ENCODE measurements around the gene ADAMTSL1.

Gene ADAMTSL1

DNA sequence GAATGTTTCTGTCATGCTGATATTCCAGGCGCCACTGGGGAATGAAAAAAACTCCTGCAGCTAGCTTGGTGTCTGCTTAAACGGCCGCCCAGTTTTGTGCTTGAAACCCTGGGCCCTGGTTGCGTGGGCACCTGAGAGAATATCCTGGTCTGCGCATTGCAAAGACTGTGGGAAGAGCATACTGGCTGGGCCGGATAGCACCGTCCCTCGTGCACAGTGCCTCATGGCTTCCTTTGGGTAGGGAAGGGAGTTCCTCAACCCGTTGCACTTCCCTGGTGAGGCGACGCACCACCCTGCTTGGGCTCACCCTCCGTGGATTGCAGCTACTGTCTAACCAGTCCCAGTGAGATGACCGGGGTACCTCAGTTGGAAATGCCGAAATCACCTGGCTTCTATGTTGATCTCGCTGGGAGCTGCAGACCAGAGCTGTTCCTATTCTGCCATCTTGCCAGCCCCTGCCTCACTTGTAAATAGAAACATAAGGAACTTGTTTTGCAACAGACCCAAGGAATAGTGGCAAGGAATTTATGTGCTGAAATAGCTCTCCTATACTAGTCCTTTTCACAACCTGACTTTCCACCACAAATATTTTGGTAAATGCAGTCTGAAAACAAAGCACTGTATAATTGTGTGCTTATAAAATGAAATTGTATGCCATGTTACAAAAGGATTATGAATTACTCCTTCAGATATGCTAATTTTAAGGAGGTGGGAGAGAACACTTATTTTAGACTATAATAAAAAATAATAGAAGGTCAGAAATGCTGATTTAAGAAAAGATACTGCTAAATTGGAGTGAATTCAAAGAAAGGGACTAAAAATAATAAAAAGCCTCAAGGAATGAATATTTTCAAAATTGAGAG lies 90.3 kb downstream of the ADAMTSL1 start:
- DNase-seq (ENCODE audit: low read depth in 2 of 2): no peak

DNA sequence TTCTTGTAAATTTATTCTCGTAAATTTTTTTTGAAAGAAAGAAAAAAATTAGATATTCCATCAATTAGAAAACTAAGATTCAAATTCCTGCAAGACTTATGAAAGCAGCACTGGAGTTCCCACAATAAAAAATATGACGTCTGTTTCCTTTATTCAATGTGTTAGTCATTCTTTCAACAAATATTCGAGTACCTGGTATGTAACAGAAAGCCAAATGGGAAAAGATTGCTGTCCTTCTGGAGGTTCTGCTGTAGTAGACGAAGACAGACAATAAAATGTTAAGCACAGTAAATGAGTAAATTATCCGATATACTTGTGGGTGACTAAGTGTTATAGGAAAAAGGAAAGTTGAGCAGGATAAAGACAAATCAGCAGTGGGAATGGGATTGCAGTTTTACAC lies 92.2 kb downstream of the ADAMTSL1 start:
- DNase-seq (ENCODE audit: low read depth in 2 of 2): no peak

DNA sequence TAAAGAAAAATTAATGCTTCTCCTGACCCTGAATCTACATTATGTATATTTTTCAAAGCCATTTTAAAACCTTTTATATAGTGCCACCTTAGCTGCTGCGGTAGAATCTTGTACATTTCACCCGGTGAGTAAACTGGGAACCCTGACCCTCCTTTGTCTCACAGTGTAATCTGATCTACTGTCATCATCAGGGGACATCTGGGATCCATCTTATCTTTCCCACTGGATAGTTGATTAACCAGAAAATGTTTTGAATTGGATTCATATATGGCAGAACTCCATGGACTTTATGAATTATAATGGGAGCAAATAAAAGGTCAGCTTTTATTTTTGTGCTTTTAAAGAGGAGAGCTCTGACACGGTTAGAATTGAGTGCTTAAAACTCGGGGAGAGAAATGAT lies 95.0 kb downstream of the ADAMTSL1 start:
- no peak for DNase-seq (ENCODE audit: low read depth in 2 of 2)

DNA sequence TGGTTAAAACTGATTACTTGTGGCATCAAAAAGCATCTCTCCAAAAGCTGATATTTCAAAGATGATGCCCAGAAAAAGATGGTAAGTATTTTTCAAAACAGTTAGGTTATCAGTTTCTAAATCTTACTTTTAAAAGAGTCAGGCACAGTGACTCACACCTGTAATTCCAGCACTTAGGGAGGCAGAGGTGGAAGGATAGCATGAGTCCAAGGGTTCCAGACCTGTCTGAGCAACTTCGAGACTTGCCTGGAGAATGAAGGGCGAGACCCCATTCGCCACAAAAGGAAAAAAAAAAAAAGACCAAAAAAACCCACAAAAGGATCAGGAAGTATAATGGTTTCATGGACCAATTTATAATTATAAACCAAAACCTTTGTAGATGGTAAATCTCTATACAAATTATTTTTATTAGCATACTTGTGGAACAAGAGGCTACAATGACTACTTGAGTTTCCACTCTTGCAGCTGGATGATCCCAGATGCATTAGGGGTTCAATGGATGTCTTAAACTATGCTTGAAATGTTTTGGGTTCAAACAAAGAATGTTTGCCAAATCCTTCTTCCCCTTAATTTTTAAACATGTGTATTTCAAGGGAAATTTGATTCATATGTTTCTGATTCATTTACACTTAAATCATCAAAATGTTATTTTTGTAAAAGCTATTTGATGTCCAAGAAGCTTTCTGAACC lies 96.1 kb downstream of the ADAMTSL1 start:
- DNase-seq (ENCODE audit: low read depth in 2 of 2): no peak

DNA sequence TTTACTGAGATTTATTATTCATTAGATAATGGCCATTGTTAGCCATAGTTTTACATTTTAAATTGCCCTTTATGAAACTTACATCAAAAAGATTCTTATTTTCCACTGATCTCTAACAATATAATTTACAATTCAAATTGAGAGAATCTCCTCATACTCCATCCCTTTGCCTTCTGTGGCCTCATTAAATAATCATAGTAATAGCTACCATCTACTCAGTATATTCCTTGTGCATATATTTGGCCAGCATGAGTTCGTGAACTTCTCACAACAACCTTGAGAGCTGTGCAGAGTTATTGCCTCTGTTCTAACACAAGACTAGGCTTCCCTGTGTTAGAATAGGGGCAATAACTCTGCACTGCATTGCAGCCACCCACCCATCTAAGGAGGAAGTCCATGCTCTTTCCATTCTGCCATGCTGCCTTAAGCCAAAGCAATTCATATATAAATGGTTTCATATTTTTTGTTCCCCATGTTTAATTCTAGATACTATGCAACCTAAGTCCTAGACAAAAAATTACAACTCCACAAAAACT lies 99.1 kb downstream of the ADAMTSL1 start:
- no peak for DNase-seq (ENCODE audit: low read depth in 2 of 2)

DNA sequence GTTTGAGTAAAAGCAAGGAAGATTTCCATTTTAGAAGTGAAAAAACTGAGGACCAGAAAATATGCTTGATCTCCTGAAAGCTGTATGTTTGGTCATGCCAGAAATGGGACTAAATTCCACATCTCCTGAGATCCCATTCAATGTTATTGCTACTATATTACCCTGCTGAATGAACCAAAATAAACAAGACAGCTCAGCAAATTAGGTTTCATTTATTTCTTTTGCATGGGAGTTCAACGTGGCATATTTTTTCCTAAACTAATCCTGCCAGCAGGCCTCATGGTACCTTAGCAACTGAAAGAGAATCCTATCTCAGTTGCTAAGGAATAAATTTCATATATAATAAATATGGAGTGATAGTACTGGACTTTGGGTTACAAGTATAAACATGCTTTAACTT lies 101.7 kb downstream of the ADAMTSL1 start:
- DNase-seq (ENCODE audit: low read depth in 2 of 2): no peak

DNA sequence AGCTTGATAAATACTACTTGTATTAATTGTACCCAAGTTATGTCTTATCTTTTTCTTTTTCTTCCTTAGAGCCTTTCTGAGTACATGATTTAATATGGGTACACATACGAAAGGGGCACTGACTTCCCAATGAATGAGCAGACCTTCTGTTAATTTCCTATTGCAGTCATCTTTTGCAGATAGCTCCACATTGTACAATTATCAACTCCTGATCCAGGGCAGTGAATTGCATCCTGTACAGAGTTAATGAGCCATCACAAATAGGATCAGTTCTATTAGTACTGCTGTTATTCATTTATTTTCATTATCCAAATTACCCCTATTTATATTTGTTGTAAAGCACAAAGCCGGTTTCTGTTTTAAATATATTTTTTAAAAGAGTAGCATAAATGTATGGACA lies 105.6 kb downstream of the ADAMTSL1 start:
- DNase-seq (ENCODE audit: low read depth in 2 of 2): no peak

DNA sequence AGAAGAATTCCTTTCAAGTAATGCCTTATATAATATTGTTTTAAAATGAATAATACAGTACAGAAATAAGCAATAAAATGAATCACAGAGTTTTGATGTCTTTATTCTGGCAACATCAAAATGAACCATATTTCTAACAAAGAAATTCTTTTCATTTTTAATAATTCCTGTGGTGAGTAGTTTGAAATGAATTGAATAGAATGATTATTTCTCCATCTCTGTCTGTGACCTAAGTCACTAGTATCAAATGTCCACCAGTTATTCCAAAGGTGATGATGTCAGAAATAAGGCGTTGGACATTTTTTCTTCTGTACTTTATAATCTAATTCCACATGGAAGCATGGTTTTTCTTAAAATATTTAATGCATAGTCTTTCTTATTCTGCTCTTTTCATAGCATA lies 106.2 kb downstream of the ADAMTSL1 start:
- DNase-seq (ENCODE audit: low read depth in 2 of 2): no peak

DNA sequence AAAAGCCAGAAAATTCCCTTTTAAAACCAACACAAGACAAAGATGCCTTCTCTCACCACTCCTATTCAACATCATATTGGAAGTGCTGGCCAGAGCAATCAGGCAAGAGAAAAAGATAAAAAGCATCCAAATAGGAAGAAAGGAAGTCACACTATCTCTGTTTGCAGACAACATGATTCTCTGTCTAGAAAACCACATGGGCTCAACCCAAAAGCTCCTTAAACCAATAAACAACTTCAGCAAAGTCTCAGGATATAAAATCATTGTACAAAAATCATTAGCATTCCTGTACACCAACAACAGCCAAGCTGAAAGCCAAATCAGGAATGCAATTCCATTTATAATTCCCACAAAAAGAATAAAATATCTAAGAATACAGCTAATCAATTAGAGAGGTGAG lies 112.0 kb downstream of the ADAMTSL1 start:
- DNase-seq (ENCODE audit: low read depth in 2 of 2): no peak

DNA sequence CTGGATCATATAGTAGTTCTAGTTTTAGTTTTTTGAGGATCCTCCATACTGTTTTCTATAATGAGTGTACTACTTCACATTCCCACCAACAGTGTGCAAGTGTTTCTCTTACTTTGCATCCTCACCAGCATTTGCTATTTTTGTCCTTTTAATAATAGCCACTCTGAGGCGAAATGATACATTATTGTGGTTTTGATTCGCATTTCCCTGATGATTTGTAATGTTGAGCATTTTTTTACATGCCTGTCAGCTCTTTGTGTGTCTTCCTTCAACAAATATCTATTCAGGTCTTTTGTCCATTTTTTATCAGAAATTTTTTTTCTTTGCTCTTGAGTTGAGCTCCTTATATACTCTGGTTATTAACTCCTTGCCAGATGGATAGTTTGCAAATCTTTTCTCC lies 114.0 kb downstream of the ADAMTSL1 start:
- DNase-seq (ENCODE audit: low read depth in 2 of 2): no peak

DNA sequence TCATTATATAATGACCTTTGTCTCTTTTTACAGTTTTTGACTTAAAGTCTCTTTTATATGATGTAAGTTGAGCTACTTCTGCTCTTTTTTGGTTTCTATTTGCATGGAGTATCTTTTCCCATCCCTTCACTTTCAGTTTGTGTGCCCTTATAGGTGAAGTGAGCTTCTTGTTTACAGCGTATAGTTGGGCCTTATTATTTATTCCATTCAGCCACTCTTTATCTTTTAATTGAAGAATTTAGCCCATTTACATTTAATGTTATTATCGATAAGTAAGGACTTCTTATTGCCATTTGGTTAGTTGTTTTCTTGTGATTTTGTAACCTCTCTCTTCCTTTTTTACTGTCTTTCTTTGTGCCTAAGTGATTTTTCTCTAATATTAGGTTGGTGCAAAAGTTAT lies 117.3 kb downstream of the ADAMTSL1 start:
- no peak for DNase-seq (ENCODE audit: low read depth in 2 of 2)

DNA sequence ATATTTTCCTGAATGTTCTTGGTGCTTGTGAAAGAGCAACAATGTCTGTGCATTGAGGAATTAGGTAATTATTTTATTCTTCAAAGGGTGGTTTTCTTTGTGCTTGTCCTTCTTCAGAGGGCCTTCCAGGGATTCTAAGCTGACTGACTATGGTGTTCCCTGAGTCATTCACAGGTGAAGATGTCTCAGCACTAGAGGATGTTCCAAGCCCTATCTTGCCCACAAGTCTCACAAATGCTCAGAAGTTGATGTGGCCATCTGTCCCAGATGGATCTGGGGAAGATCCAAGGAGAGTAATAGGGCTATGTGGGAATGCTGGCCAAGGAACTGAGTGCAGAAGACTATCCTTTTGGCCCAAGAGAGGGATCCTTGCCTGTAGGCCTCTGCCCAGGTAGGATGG lies 120.9 kb downstream of the ADAMTSL1 start:
- no peak for DNase-seq (ENCODE audit: low read depth in 2 of 2)

DNA sequence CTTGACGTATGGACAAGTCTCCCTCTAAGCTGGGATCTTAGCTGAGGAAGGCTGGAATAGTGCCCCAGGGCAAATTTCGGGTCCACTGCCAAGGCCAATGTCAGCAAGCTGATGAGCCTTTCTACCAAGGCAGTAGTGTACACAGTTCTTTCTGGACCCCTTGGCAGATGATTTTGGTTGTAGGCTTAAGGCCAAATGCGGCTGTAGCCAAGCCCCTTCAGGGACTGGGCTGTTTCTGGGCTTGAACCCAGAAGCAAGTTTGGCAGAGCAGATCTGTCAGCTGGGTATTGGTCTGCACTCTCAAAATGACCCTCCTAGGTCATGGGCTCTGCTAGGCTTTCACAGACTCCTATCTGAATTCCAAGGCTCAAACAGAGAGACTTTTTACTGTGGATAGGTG lies 121.6 kb downstream of the ADAMTSL1 start:
- no peak for DNase-seq (ENCODE audit: low read depth in 2 of 2)

DNA sequence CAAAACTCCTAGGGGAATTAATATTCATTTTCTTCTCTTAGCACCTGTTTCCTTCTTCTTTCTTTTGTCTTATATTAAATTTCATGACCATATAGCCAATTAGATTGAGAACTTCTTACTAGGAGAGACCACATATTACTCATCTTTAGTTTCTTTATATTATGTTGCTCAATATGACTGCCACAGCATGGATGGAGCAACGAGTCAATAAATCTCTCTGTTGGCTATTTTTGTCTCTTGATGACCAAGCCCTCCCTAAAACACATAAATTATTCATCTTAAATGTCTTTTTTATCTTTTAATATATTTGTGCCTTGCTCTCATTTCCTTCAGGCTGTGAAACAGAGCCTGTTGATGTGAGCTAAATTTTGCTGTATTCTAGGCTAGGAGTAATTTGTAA lies 123.0 kb downstream of the ADAMTSL1 start:
- no peak for DNase-seq (ENCODE audit: low read depth in 2 of 2)

DNA sequence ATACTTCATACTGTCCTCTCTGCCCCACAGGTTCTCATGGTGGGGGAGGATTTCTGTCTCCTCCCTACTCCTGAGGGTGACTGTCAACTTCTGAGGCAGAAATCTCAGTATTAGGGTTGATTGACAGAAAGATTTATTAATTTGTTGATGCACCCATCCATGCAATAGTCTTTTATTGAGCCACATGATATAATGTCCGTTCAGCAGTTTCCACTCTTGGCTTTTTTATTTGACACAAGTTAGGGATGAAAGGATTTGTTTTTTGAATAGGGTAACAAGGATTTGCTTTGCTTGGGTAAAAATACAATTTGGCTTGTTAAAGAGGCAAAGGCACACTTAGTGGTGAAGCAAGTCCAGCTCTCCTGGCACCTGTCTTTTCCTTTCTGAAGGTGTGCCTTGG lies 125.0 kb downstream of the ADAMTSL1 start:
- DNase-seq (ENCODE audit: low read depth in 2 of 2): no peak

DNA sequence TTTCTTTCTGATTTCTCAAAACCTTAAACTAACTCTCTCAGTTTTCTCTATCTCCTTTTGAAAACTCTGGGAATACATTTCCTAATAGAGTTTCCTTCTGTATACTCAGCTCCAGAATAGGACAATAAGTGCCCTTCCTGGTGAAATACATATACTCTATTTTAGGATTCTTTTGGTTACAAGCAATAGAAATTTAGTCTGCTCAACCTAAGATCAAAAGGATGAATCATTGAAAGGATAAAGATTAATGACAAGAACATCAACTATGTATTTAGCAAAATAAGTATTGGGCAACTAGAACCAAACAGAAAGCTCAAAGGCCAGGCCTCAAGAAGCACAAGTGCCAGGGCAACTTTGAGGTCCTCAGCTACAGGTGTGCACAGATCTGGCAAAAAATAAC lies 127.1 kb downstream of the ADAMTSL1 start:
- no peak for DNase-seq (ENCODE audit: low read depth in 2 of 2)

DNA sequence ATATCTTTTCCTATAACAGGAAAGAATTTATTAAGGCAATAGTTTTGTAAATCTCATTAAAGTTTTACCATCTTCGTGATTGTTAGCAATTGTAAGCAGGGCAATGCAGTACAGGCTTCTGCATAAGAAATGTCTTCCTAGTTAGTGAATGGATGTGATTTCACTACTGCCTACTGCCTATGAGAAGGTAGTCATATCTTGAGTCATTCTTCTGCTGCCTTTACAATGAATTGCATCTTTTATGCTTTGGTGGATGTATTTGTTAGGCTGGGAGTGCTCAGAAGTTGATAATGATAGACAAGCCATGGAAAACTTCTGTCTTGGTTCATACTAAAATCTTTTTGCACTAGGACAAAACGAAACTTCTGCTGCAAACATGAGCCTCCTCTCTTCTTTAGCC lies 128.0 kb downstream of the ADAMTSL1 start:
- DNase-seq (ENCODE audit: low read depth in 2 of 2): no peak

DNA sequence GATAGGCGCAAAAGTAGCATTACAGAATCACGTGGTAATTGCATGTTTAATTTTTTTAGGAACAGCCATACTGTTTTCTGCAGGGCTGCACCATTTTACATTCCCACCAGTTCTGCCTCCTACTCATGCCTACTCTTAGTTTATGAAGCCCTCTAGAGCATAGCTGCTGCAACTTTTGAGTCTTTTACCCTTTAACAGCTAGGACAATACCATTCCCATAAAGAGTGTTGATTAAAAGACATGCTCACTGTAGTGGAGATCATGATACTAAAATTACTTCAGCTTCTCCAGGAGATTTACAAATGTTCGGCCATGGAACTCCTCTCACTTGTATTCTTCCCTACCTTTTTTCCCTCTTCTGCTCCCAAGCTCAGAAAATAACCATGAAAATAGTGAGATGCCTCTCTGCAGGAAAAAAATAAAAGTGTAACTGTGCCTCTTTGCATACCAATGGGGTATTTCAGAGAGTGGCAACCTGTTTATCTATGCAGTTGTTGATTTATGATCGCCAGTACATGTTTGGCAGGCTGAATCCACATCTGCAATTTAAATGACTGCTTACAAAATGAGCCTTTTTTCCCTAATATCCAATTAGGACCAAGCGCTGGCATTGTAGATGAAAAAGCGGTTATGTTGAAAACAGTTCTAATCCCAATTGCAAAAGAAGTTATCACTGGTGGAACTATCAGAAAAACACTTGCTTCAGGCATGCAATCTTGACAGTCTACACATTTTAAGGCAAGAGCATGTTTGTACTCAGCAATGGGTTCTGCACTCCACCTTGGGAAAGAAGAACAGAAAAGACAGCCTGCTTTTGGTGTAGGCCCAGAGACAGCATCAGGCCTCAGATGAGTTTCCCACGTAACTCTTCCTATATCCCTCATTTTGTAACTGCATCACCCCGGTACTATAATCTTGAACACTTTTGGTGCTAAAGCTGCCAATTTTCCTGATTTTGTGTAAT lies 131.1 kb downstream of the ADAMTSL1 start:
- DNase-seq (ENCODE audit: low read depth in 2 of 2): no peak

DNA sequence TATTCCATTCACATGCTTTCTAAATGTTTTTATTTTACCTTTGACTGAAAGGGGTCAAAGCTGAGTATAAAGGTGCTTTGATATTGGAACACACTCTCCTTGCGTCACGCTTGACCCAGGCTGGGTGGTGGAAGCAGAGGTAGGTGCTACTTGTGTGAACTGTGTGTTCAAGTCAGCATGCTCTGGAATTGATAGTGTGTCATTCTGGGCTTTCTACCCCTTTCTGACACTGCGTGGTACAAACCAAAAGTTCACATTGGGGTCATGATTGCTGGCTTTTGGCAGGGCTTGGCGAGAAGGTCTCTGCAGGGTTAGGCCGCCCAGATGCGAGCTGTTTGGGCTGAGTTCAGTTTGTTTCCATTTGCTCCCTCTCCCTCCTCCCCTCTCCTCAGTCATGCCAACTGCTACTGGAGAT lies 131.8 kb downstream of the ADAMTSL1 start:
- DNase-seq (ENCODE audit: low read depth in 2 of 2): no peak

DNA sequence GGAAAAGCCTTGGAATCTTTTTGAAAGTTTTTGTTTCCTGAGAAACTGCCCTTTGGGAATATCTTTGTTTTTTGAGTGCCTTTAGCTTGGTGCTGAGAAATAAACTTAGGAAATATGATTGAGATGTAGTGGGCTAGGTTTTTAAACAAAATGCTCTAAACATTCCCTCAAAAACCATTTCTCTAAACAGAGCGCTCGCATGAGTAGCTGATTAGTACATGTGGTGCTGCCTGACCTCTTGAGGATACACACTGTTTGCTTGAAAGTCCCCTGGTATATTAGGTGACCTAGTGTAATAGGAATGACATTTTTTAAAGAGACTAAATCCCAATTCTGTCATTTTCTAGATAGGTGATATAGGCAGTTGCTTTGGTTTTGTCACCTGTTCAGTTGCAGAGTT lies 132.3 kb downstream of the ADAMTSL1 start:
- no peak for DNase-seq (ENCODE audit: low read depth in 2 of 2)

DNA sequence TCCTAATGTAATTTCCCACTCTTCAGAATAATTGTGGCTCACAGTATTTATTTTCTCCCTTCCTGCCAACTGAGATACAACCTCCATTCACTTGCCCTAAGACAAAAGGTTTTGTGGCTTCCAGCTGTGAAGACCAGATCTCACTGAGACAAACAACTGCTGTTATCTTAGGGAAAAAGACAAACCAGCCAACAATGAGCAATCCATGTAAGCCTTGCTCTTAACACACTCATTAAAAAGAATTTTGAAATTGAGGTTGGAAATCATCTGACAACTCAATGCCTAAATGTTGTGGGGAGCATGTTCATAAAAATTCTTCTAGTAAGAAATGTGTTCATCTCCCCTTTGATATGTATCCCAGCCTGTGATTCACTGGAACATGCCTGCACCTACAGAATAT lies 132.9 kb downstream of the ADAMTSL1 start:
- DNase-seq (ENCODE audit: low read depth in 2 of 2): no peak

DNA sequence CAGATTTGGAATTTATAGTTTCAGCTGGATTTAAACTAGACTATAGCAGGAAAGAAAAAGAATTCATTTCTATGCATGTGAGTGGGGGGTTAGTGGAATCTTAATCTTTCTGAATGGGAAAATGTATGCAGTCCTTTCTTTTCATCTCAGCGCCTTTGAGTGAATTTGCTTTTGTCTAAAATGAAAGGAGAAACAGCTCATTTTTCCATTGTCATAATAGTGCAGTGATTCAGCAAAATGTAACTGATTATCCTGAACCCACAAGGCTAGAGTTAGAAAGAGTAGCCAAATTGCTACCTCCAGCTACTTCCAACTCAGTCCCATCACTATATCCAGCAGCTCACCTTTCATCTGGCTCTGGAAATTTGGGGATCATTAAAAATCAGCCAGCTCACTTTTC lies 134.4 kb downstream of the ADAMTSL1 start:
- DNase-seq (ENCODE audit: low read depth in 2 of 2): no peak

All from stimulated activated CD8-positive, alpha-beta memory T cell treated with anti-CD3 and anti-CD28 coated beads, Interleukin-7, amount 100 ng/mL, for 1 hour (primary cell).